CD4-positive, alpha-beta T cell treated with Interferon alpha-2 for 1 hour (primary cell): Measurements from ENCODE around the gene C1orf116.

Experiments used
- DNase-seq, 2 donors: peaks; one replicate each; pipeline ENCODE4 v3.0.0-alpha.2; 2020 to 2022

C1orf116 gene

GRCh38 chr1:207034208-207034607 lies 1.7 kb upstream of the C1orf116 start:
- no peak for DNase-seq

- no peak for DNase-seq
Measured at GRCh38 chr1:207033302-207033701, 746 bp upstream of the C1orf116 start.

- no peak for DNase-seq
Measured at GRCh38 chr1:207031632-207032264, 808 bp downstream of the C1orf116 start.

- DNase-seq, result no peak
Measured at GRCh38 chr1:207031016-207031415, 1.5 kb downstream of the C1orf116 start.

- DNase-seq, result no peak
Measured at GRCh38 chr1:207030522-207031009, 2.0 kb downstream of the C1orf116 start.

GRCh38 chr1:207029701-207030521 lies 2.6 kb downstream of the C1orf116 start:
- DNase-seq, result no peak

- DNase-seq, result no peak
Measured at GRCh38 chr1:207028884-207029650, 3.5 kb downstream of the C1orf116 start.

- no peak for DNase-seq
Measured at GRCh38 chr1:207027921-207028320, 4.6 kb downstream of the C1orf116 start.

GRCh38 chr1:207027206-207027777 lies 5.3 kb downstream of the C1orf116 start:
- DNase-seq, result no peak

GRCh38 chr1:207026104-207026534 lies 6.4 kb downstream of the C1orf116 start:
- DNase-seq, result no peak

GRCh38 chr1:207025146-207025880 lies 7.2 kb downstream of the C1orf116 start:
- DNase-seq, result no peak

GRCh38 chr1:207024202-207025145 lies 8.1 kb downstream of the C1orf116 start:
- DNase-seq, result peak in 1 of 2 donors; percentile 5

GRCh38 chr1:207022996-207023679 lies 9.4 kb downstream of the C1orf116 start:
- no peak for DNase-seq

GRCh38 chr1:207021876-207022596 lies 10.5 kb downstream of the C1orf116 start:
- no peak for DNase-seq

- DNase-seq, result no peak
Measured at GRCh38 chr1:207021139-207021861, 11.3 kb downstream of the C1orf116 start.

GRCh38 chr1:207020709-207021107 lies 11.8 kb downstream of the C1orf116 start:
- peak in 1 of 2 donors; percentile 6 for DNase-seq

- DNase-seq, result no peak
Measured at GRCh38 chr1:207020065-207020708, 12.4 kb downstream of the C1orf116 start.

GRCh38 chr1:207019661-207020060 lies 12.9 kb downstream of the C1orf116 start:
- no peak for DNase-seq
